GM18505 (cell line): ENCODE results near the gene MATK.
"Not testable (repeated sequence)": the region's sequence is repeated elsewhere in the genome, so short reads cannot be mapped to it uniquely, and the experiment has no call there.

Source experiments
- ATAC-seq: cut with Tn5 transposase; IDR thresholded peaks from one replicate; pipeline ENCODE4 v1.9.1; 2021; ENCODE audit not compliant: unreplicated experiment
- POLR2A ChIP-seq: IDR thresholded peaks from 4 replicates; pipeline ENCODE4 v1.6.1; 2011; ENCODE audit warnings: borderline replicate concordance; ENCODE audit not compliant: insufficient read depth, insufficient read length; ENCODE audit errors: extremely low read depth

The MATK gene

DNA sequence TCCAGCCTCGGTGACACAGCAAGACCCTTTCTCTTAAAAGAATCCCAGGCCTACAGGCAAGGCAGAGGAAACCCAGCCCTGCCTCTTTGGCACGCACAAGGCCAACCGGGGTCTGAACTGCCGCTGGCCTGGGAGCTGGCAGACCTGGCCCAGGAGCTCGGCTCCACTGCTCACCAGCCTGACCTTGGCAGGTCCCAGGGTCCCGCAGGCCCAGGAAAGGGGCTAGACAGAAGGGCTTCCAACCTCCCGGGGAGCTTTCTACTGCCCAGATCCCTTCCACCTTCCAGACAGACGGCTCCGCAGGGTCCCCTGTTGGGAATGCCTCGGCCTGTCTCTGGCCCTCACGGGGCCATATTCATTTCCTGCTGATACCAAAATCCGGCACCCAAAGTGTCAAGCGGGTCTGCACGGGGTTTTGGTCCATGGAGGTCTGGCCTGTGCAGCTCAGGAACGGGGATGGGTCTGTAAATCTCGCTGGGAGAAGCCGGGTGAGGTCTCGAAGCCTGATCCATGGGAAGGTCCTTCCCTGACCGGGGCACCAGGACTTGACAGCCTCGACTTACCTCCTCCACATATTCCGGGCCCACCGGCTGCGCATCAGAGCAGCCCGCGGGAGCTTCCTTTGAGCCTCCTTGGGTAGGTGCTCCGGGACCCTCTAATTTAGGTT, 36.6 kb upstream of the MATK start:
- ATAC-seq: no peak

DNA sequence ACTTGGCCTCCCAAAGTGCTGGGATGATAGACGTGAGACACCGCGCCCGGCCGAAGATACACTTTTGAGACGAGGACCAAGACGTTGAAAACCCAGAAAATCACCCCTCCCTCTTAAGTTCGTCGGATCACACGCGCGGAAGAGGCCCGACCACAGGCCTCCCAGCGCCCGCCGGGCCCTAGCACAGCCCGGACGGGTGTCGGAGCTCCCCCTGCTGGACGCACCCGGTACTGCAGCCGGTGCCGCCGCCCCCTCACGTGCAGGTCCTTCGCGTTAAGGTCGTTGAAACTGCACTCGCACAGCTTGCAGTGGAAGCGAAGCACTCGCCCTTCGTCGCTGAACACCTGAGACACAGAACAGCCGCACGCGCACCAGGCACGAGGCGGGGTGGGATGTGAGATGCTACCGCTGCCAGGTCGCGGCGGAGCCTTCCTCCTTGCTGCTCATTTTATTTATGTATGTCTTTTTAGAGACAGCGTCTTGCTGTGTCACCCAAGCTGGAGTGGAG, 35.7 kb upstream of the MATK start:
- ATAC-seq: no peak
- TF ChIP-seq POLR2A: no peak

More for the DNA sequence above, 36.6 kb upstream of the MATK start:
- no peak for TF ChIP-seq POLR2A

DNA sequence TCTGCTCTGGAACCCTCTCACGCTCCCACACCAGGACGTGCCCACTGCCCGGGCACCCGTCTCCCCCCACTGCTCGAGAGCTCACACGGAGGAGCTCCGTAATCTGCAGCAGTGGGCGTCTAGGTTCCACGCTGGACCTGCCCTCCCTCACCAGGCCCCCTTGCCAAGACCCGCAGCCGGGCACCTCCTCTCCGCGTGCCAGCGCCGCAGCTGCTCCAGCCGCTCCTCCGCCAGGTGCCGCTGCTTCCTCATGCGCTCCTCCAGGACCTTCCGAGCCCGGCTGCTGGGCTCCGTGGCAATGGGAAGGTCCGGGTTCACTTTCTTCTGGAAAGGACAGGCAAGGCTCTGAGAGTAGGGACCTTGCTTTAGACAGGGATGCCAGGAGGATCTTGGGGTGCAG, 35.0 kb upstream of the MATK start:
- TF ChIP-seq POLR2A: no peak
- ATAC-seq: no peak

DNA sequence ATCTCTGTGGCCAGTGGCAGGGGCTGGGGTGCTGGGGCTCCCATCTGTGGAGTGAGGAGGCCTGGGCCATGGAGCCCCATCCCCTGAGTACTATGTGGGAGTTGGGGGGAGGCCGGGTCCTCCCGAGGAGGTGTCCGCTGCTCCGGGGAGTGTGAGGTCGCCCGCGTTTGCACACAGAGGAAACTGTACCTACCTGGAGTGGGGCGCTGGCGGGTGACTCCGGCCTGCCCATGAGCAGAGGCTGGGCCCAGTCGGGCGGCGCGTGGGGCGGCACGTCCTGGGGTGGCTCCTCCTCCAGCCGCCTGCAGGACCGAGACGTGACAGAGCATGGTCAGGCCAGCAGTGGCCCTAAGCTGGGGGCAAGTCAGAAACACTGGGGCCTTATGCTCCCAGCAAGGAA, 33.8 kb upstream of the MATK start:
- TF ChIP-seq POLR2A: no peak
- ATAC-seq: no peak

DNA sequence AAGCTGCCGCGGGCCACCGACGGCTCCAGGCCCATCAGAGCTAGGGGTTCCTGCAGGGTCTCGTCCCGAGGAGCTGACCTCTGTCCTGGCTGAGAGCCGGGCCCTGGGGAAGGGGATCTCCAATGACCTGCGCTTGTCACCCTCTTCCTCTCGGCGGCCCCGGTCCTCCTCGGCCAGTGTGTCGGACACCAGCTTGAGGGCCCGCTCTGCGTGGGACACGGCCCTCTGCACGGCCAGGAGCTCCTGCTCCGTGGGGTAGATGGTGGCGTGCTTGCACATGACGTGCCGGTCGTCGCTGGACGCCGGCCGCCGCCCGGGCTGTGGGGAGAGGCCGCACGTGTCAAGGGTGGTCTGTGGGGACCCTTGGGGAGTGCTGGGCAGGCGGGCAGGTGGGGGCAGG, 32.7 kb upstream of the MATK start:
- no peak for ATAC-seq
- TF ChIP-seq POLR2A: no peak

DNA sequence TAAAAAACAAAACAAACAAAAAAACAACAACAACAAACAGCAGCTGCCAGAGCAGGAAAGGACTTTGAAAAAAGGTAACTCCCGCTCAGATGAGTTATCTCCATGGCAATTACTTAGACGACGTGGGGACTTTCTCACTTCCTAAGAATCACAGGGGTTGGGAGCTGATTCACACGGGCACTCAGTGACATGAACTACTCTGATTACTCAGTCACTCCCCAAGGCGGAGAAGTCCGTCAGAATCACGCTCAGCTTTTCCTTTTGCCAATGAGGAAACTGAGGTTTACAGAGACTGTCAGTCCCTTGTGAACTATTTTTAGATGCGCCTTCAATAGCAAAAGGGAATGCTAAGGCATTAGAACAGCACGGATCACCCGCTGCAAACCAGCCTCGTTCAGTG, 32.3 kb upstream of the MATK start:
- no peak for TF ChIP-seq POLR2A
- no peak for ATAC-seq

DNA sequence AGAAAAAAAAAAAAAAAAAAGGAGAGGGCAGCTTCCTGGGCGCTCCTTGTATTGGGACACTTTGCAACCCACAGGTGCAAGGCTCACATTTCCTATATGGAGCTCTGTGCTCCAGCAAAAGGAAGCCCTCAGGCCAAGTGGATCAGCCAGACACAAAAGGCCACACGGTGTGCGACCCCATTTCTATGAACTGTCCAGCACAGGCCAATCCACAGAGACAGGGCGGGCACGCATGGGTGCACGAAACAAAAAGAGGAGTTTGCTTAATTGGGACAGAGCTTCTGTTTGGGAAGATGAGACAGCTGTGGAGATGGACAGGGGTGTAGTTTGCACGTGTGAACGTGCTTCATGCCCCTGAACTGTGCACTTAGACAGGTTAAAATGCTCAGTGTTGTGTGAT, 31.6 kb upstream of the MATK start:
- TF ChIP-seq POLR2A: no peak

DNA sequence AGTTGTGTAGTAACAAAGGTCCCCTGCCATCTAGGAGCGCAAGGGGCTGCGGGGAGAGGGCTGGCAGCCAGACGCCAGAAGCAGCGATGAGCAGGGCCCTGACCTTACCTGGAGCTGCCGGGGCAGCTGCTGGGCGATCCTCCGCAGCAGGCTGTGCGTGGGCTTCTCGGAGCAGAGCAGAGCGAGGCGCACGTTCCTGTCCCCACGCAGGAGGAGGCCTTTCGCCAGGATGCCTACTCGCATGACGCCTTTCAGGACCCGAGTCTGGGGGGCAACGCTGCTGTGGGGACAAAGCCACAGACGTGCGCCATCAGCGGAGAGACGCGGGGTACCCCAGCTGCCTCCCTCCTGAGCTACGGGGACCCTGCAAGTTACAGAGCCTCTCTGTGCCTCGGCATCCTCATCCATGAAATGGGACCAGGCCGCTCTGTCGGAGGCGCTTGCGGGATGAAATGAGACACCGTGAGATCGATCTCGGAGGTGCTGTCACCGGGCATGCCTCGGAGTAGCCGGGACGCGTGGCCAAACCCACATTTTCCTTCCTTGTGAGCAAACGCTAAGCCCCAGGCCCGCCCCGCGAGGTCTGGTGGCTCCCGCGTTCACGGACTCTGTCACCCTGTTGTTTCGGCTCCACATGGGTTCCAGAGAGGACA, 30.5 kb upstream of the MATK start:
- ATAC-seq: no peak
- TF ChIP-seq POLR2A: no peak

More for the DNA sequence above, 31.6 kb upstream of the MATK start:
- no peak for ATAC-seq

DNA sequence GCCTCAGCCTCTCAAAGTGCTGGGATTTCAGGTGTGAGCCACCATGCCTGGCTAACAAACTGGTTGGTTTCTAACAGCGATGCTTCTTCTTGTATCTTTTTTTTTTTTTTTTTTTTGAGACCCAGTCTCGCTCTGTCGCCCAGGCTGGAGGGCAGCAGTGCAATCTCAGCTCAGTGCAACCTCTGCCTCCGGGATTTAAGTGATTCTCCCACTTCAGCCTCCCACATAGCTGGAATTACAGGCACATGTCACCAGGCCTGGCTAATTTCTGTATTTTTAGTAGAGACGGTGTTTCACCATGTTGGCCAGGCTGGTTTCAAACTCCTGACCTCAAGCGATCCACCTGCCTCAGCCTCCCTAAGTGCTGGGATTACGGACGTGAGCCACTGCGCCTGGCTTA, 30.0 kb upstream of the MATK start:
- ATAC-seq: not testable (repeated sequence)

DNA sequence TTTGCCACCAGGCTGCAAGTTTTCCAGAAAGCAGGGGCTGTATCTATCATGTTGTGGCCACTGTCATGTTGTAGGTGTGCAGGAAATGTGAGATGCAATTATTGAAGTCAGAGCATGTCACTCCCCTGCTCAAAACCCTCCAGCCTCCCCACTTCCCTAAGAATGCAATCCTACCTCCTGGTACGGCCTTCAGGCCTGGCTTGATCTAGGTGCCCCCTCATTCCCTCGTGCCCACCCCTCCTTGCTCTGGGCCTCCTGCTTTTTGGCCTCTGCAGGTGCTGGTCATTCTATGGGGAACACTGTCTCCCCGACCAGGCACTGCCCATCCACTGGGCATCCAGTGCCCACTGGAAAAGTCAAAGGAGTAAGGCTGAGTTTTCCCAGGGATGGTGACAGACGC, 28.5 kb upstream of the MATK start:
- no peak for ATAC-seq
- no peak for TF ChIP-seq POLR2A

DNA sequence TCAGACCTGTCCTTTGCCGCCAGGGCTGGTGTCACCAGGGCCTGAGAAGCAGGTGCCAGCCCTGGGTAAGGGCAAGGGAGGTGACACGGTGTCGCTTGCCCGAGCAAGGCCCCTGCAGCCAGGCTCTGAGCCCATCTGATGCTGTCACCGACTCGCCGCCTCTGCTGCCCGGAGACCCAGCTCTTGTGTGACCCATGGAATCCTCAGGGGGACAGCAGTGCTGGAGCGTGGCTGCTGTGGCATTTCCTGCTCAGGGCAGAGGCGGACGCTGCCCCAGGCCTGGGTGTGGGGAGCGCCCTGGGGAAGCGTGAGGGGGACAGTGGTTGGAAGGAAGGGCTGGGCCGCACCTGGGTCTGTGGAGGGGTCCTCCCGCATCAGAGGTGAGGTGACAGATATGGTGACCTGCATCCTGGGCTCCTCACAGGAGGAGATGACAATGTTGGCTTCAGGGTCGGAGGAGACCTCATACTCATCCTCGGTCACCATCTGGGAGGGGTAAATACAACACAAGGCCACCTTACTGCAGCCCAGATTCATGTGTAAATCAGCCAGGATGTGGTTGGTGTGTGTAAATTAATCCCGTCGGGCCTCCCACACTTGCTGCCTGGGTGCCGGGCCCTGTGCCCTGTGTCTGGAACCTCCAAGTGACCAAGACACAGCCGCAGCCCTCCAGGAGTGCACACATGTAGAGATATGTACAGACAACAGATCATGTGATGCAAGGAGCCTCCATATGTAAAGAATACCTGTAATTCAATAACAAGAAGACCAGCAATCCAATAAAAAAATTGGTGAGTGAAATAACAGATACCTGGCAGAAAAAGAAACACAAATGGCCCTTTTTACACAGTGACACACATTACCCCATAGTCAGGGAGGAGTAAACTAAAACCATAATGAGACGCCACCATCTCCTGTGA, 27.6 kb upstream of the MATK start:
- no peak for ATAC-seq
- TF ChIP-seq POLR2A: no peak

DNA sequence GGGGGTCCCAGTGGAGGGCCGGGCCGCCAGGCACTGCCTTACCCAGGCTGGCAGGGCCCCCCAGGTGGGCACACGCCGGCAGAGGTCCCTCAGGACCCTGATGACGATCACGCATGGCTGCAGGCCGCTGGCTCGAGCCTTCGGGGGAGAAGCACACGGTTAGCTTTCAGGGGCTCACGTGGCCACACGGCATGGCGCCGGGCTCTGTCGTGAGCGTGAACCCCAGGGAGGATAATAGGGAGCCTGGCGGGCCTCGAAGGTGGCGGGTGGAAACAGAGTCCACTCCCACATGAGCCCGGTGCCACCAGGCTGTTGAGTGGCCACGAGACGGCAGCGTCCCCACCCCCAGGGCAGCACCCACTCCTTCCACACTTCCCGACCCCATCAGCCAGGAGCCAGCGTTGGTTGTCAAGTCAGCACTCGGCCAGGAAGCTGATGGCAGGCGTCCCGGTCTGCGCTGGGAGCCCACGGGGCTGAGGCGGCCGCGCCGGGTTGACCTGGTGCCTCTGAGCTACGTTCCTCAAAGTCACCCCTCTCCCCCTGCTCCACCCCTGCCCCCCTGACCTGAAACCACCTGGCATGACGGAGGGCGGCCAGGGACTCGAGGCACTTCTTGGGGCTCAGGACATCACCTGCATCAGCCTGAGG, 24.7 kb upstream of the MATK start:
- no peak for TF ChIP-seq POLR2A
- ATAC-seq: no peak
